Astrocyte (in vitro differentiated cells and primary cell): ENCODE measurements around the gene MED12L. TPM values are rescaled to one million over a fixed set of nuclear protein-coding genes. Genes with fewer than 3 reads are reported as not detected.

Experiments
- DNase-seq: peaks from one replicate; pipeline ENCODE4 v3.0.0-alpha.2; 2010; ENCODE audit warnings: low read depth
- FAIRE-seq: peaks from 2 replicates; lab custom pipeline; 2011; peaks lifted over from hg19 to GRCh38; lab: Jason Lieb, UNC
- H2AFZ ChIP-seq: 2 replicates; pipeline ENCODE4 v1.6.0; 2012; ENCODE audit warnings: low read depth, low read length, inconsistent platforms
- H3K27ac ChIP-seq: 2 replicates; pipeline ENCODE4 v1.5.1; 2011; ENCODE audit warnings: low read depth, low read length, inconsistent platforms
- H3K27me3 ChIP-seq: 2 replicates; pipeline ENCODE4 v1.6.0; 2011; ENCODE audit warnings: low read length, inconsistent platforms; ENCODE audit not compliant: insufficient read depth
- H3K36me3 ChIP-seq: 2 replicates; pipeline ENCODE4 v1.5.1; 2011; ENCODE audit warnings: low read length, inconsistent platforms; ENCODE audit not compliant: insufficient read depth
- H3K4me1 ChIP-seq: 2 replicates; pipeline ENCODE4 v1.5.1; 2011; ENCODE audit warnings: low read length, inconsistent platforms; ENCODE audit not compliant: insufficient read depth
- H3K4me2 ChIP-seq: 2 replicates; pipeline ENCODE4 v1.6.0; 2012; ENCODE audit warnings: low read length, inconsistent platforms
- H3K4me3 ChIP-seq: 2 replicates; pipeline ENCODE4 v1.5.1; 2011; ENCODE audit warnings: low read depth, mild to moderate bottlenecking, low read length, inconsistent platforms; ENCODE audit not compliant: insufficient read depth
- H3K79me2 ChIP-seq: 2 replicates; pipeline ENCODE4 v1.6.0; 2012; ENCODE audit warnings: mild to moderate bottlenecking, low read length, inconsistent platforms; ENCODE audit not compliant: insufficient read depth
- H3K9ac ChIP-seq: 2 replicates; pipeline ENCODE4 v1.6.0; 2012; ENCODE audit warnings: mild to moderate bottlenecking, low read length, inconsistent platforms
- H3K9me3 ChIP-seq: 2 replicates; pipeline ENCODE4 v1.5.1; 2012; ENCODE audit warnings: low read depth, mild to moderate bottlenecking, low read length, inconsistent platforms; ENCODE audit not compliant: insufficient read depth
- H4K20me1 ChIP-seq: 2 replicates; pipeline ENCODE4 v1.6.0; 2012; ENCODE audit warnings: low read length, inconsistent platforms; ENCODE audit not compliant: insufficient read depth
- H3K27ac Mint-ChIP-seq: one replicate; pipeline ENCODE4 v1.8.0; 2021; ENCODE audit warnings: mild to moderate bottlenecking, mixed read lengths; ENCODE audit not compliant: unreplicated experiment
- H3K27me3 Mint-ChIP-seq: one replicate; pipeline ENCODE4 v1.8.0; 2021; ENCODE audit warnings: low read depth, mixed read lengths; ENCODE audit not compliant: unreplicated experiment
- H3K36me3 Mint-ChIP-seq: one replicate; pipeline ENCODE4 v1.8.0; 2021; ENCODE audit warnings: low read depth, mixed read lengths; ENCODE audit not compliant: unreplicated experiment
- H3K4me1 Mint-ChIP-seq: one replicate; pipeline ENCODE4 v1.8.0; 2021; ENCODE audit warnings: low read depth, mixed read lengths; ENCODE audit not compliant: unreplicated experiment
- H3K4me3 Mint-ChIP-seq: one replicate; pipeline ENCODE4 v1.8.0; 2021; ENCODE audit warnings: mild to moderate bottlenecking, moderate library complexity, mixed read lengths; ENCODE audit not compliant: unreplicated experiment
- H3K9me3 Mint-ChIP-seq: one replicate; pipeline ENCODE4 v1.8.0; 2021; ENCODE audit warnings: mild to moderate bottlenecking, mixed read lengths; ENCODE audit not compliant: unreplicated experiment
- EZH2 ChIP-seq: IDR thresholded peaks from 2 replicates; pipeline ENCODE4 v1.6.1; 2012; ENCODE audit warnings: mild to moderate bottlenecking, low read length, inconsistent platforms; ENCODE audit not compliant: insufficient read depth
- total RNA-seq: library from RNA; stranded (reverse); gene quantifications from 2 replicates; pipeline ENCODE4 v1.2.1, GENCODE V29; 2021
- TF ChIP-seq, protein P1 (sequence below): IDR thresholded peaks from 2 replicates; pipeline ENCODE4 v1.5.1; 2011; ENCODE audit warnings: low read depth, mild to moderate bottlenecking, inconsistent platforms, low read length, moderate library complexity; ENCODE audit not compliant: insufficient read depth

MED12L gene
- total RNA-seq, 1 donor from 2014 or later: 8.2 TPM

DNA sequence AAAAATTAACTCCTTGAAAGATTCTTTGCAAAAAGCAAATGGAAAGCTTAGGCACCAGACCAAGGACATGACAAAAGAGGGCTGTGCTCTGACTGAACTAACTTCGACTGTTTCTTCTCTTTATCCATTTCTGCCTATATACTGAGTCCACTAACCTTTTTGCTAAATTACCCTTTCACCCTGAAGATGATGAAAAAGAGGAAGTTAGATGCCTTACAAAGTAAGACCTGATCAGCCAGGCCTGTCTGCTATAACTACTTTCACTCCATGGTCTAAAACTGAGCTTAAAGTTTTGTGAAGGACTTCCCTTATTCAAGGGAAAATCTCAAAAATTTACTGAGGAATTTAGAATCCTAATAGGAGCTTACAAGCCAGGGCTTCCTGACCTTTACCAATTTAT lies 381.6 kb downstream of the MED12L start:
- H3K36me3 Mint-ChIP-seq: no peaks in the 10 kb centered on the region
- H3K9me3 Mint-ChIP-seq: no peaks in the 10 kb centered on the region
- FAIRE-seq: no peak
- H3K27me3 ChIP-seq: peaks cover 2% of the 10 kb centered on the region
- H3K9me3 ChIP-seq: no peaks in the 10 kb centered on the region
- H3K36me3 ChIP-seq: no peaks in the 10 kb centered on the region
- H3K27ac Mint-ChIP-seq: no peak overlapping the region
- no peak overlapping the region for H3K4me3 ChIP-seq
- no peak for DNase-seq
- H2AFZ ChIP-seq: no peak overlapping the region
- no peak overlapping the region for H3K27ac ChIP-seq
- no peaks in the 10 kb centered on the region for H3K4me1 ChIP-seq
- no peaks in the 10 kb centered on the region for H4K20me1 ChIP-seq
- H3K4me1 Mint-ChIP-seq: no peaks in the 10 kb centered on the region
- H3K9ac ChIP-seq: no peak overlapping the region
- H3K27me3 Mint-ChIP-seq: peaks cover 3% of the 10 kb centered on the region
- no peaks in the 10 kb centered on the region for H3K79me2 ChIP-seq
- TF ChIP-seq, protein P1, sequence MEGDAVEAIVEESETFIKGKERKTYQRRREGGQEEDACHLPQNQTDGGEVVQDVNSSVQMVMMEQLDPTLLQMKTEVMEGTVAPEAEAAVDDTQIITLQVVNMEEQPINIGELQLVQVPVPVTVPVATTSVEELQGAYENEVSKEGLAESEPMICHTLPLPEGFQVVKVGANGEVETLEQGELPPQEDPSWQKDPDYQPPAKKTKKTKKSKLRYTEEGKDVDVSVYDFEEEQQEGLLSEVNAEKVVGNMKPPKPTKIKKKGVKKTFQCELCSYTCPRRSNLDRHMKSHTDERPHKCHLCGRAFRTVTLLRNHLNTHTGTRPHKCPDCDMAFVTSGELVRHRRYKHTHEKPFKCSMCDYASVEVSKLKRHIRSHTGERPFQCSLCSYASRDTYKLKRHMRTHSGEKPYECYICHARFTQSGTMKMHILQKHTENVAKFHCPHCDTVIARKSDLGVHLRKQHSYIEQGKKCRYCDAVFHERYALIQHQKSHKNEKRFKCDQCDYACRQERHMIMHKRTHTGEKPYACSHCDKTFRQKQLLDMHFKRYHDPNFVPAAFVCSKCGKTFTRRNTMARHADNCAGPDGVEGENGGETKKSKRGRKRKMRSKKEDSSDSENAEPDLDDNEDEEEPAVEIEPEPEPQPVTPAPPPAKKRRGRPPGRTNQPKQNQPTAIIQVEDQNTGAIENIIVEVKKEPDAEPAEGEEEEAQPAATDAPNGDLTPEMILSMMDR: no peak
- no peak for TF ChIP-seq EZH2
- no peak overlapping the region for H3K4me2 ChIP-seq
- no peak overlapping the region for H3K4me3 Mint-ChIP-seq

DNA sequence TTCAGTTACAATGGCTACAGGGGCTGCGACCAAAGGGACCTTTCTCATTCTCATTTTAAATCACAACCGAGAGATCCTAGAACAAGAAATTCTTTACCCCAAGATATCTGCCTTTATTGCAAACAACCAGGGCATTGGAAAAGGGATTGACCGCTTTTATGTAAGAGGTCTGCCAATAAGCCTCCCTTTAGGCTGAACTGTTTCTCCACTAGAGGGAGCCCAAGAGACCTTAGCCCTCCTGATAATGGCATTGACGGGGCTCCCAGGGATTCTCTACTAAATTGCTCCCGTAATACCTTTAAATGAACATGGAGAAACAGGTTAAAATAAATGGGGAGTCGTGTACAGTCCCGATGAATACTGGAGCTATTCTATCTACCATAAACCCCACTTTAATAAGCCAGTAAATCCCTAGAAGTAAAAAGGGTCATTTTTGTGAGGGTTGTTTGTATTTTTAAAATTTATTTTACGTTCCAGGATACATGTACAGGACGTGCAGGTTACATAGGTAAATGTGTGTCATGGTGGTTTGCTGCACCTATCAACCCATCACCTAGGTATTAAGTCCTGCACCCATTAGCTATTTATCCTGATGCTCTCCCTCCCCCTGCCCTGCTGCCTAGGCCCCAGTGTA lies 382.9 kb downstream of the MED12L start:
- Mint-ChIP-seq H3K27me3 (no peaks in the 10 kb centered on the region), H3K4me3 (no peak overlapping the region), H3K4me1 (no peaks in the 10 kb centered on the region), H3K9me3 (no peaks in the 10 kb centered on the region), H3K27ac (no peak overlapping the region), H3K36me3 (no peaks in the 10 kb centered on the region)
- Histone ChIP-seq H3K4me3 (no peak overlapping the region), H3K36me3 (no peaks in the 10 kb centered on the region), H3K79me2 (no peaks in the 10 kb centered on the region), H2AFZ (no peak overlapping the region), H3K4me1 (no peaks in the 10 kb centered on the region), H3K27me3 (no peaks in the 10 kb centered on the region), H3K9me3 (no peaks in the 10 kb centered on the region), H4K20me1 (no peaks in the 10 kb centered on the region), H3K9ac (no peak overlapping the region), H3K4me2 (no peak overlapping the region), H3K27ac (no peak overlapping the region)
- FAIRE-seq (peak; percentile 49), DNase-seq (peak; percentile 18)
- TF ChIP-seq, protein P1: peak; percentile 84
- no peak for TF ChIP-seq EZH2

DNA sequence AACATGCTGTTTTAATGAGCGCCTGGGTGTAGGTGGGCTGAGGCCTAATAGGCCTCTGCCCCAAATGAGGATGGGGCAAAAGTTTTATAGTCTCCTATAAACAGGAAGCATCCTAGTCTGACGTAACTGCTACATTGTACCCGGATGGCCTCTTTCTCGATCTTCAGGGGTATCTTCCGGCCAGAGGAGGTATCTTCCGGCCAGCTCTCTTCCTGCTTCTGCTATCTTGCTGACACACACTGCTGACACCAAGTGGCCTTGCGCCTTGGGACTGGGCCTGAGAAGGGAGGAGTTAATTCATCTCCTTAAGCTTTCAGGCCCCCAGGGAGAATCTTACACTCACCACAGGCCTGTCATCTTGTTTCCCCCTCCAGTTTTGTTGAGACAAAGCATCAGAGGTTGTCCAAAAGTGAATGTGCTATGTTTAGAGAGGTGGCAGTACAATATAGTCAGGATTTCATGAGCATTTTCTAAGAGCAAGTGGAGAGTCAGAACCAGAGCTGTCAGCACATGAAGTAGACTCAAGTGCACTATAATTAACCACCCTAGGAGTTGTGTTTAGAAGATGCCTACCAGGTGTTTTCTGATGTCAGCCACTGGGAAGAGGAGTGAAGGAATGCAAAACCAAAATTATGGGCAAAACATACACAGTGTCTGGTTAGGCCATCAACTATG lies 391.0 kb downstream of the MED12L start:
- H3K9me3 ChIP-seq: no peaks in the 10 kb centered on the region
- Mint-ChIP-seq H3K9me3 (no peaks in the 10 kb centered on the region), H3K27me3 (no peaks in the 10 kb centered on the region), H3K4me3 (no peak overlapping the region), H3K27ac (no peak overlapping the region), H3K4me1 (no peaks in the 10 kb centered on the region), H3K36me3 (no peaks in the 10 kb centered on the region)
- no peak overlapping the region for H3K27ac ChIP-seq
- H3K36me3 ChIP-seq: no peaks in the 10 kb centered on the region
- H3K27me3 ChIP-seq: no peaks in the 10 kb centered on the region
- FAIRE-seq (no peak), DNase-seq (no peak)
- H3K4me3 ChIP-seq: no peak overlapping the region
- no peak overlapping the region for H3K4me2 ChIP-seq
- no peaks in the 10 kb centered on the region for H4K20me1 ChIP-seq
- H3K9ac ChIP-seq: no peak overlapping the region
- H2AFZ ChIP-seq: no peak overlapping the region
- no peak for TF ChIP-seq EZH2
- TF ChIP-seq, protein P1: no peak
- H3K4me1 ChIP-seq: no peaks in the 10 kb centered on the region
- no peaks in the 10 kb centered on the region for H3K79me2 ChIP-seq
